A549 (cell line): ENCODE measurements around the gene ARHGAP27. TPM values are rescaled to one million over a fixed set of nuclear protein-coding genes. Genes with fewer than 3 reads are reported as not detected.

ENCODE experiments used
- ATAC-seq, 2 experiments: fragments of 200-7000 bp in 1 of 2; fragments of >200 bp in 1 of 2; cut with Nextera tagmentation in 1 of 2; cut with Tn5 transposase in 1 of 2; 3 replicates each; pipeline versions ENCODE4 v1.8.0 to v1.9.1; 2018 to 2020; ENCODE audit warnings: mild to moderate bottlenecking in 1 of 2, moderate library complexity in 1 of 2
- CTCF ChIA-PET: fragments of 300-600 bp; sonication (Branson Sonifier 250); formaldehyde crosslinking; extraction: SDS; loops from one replicate; lab custom pipeline; 2021; ENCODE audit warnings: antibody characterized with exemption, inconsistent platforms; lab: Yijun Ruan, JAX
- POLR2A ChIA-PET: fragments of 350-600 bp; formaldehyde crosslinking; extraction: SDS; loops from one replicate; lab custom pipeline; 2021; ENCODE audit warnings: antibody characterized with exemption, inconsistent platforms; lab: Yijun Ruan, JAX
- DNase-seq, 2 experiments: peaks; one replicate each; pipeline versions ENCODE4 v3.0.0 to v3.0.0-alpha.2; 2011 to 2016; ENCODE audit warnings: low read depth in 1 of 2, low spot score in 1 of 2
- FAIRE-seq: peaks from 2 replicates; lab custom pipeline; 2011; peaks lifted over from hg19 to GRCh38; lab: Jason Lieb, UNC
- H3K27ac ChIP-seq, 2 experiments: fragments of >200 bp; sonication (Bioruptor Twin); formaldehyde crosslinking; 3 replicates each; pipeline ENCODE4 v1.5.1; 2016 to 2017
- H3K4me1 ChIP-seq: fragments of >200 bp; sonication (Bioruptor Twin); formaldehyde crosslinking; 3 replicates; pipeline ENCODE4 v1.6.1; 2016
- H3K4me2 ChIP-seq: fragments of >200 bp; sonication (Bioruptor Twin); formaldehyde crosslinking; 3 replicates; pipeline ENCODE4 v1.6.1; 2016
- H3K4me3 ChIP-seq: fragments of >200 bp; sonication (Bioruptor Twin); formaldehyde crosslinking; 3 replicates; pipeline ENCODE4 v1.5.1; 2016
- H3K9me3 ChIP-seq: fragments of >200 bp; sonication (Bioruptor Twin); formaldehyde crosslinking; 3 replicates; pipeline ENCODE4 v1.6.1; 2016
- CBX8 ChIP-seq: fragments of 200-600 bp; sonication (generic); IDR thresholded peaks from 2 replicates; pipeline ENCODE4 v1.6.1; 2016
- CHD2 ChIP-seq: fragments of 150-350 bp; IDR thresholded peaks from 2 replicates; pipeline ENCODE4 v1.6.1; 2014; ENCODE audit warnings: low read length; ENCODE audit not compliant: partially characterized antibody
- CHD4 ChIP-seq: fragments of 200-600 bp; sonication (generic); IDR thresholded peaks from 2 replicates; pipeline ENCODE4 v1.6.1; 2016; ENCODE audit warnings: antibody characterized with exemption, mild to moderate bottlenecking, borderline replicate concordance
- EHF ChIP-seq: fragments of 250-450 bp; sonication (Bioruptor Pico); IDR thresholded peaks from 2 replicates; pipeline ENCODE4 v1.5.0; 2020; ENCODE audit warnings: mild to moderate bottlenecking
- ESRRA ChIP-seq: fragments of 150-350 bp; IDR thresholded peaks from 2 replicates; pipeline ENCODE4 v1.6.1; 2014; ENCODE audit warnings: mild to moderate bottlenecking, low read length, borderline replicate concordance
- FOSB ChIP-seq: fragments of 250-450 bp; sonication (Bioruptor Pico); IDR thresholded peaks from 2 replicates; pipeline ENCODE4 v1.5.0; 2020; ENCODE audit warnings: mild to moderate bottlenecking, moderate library complexity
- GATA3 ChIP-seq: IDR thresholded peaks from 2 replicates; pipeline ENCODE4 v1.6.1; 2012; ENCODE audit warnings: borderline replicate concordance
- HDAC2 ChIP-seq: fragments of 200-600 bp; sonication (generic); IDR thresholded peaks from 2 replicates; pipeline ENCODE4 v1.6.1; 2016
- HES2 ChIP-seq: fragments of >200 bp; sonication (Bioruptor Twin); formaldehyde crosslinking; IDR thresholded peaks from 2 replicates; pipeline ENCODE4 v1.6.1; 2016
- HOXB13 ChIP-seq: fragments of 250-450 bp; sonication (Bioruptor Pico); IDR thresholded peaks from 2 replicates; pipeline ENCODE4 v1.5.0; 2020; ENCODE audit warnings: low read depth, mild to moderate bottlenecking, moderate library complexity
- KDM1A ChIP-seq: fragments of 200-600 bp; sonication (generic); IDR thresholded peaks from 2 replicates; pipeline ENCODE4 v1.6.1; 2016; ENCODE audit warnings: low read depth, mild to moderate bottlenecking
- MAX ChIP-seq: IDR thresholded peaks from 2 replicates; pipeline ENCODE4 v1.6.1; 2012
- MAZ ChIP-seq: fragments of 150-350 bp; IDR thresholded peaks from 2 replicates; pipeline ENCODE4 v1.6.1; 2014; ENCODE audit warnings: antibody characterized with exemption, low read depth, low read length, borderline replicate concordance
- MYC ChIP-seq: IDR thresholded peaks from 2 replicates; pipeline ENCODE4 v1.6.1; 2012; ENCODE audit warnings: mild to moderate bottlenecking, inconsistent platforms, low read length, improper control_type of control experiment, borderline replicate concordance
- NPAS2 ChIP-seq: fragments of 250-450 bp; sonication (Bioruptor Pico); IDR thresholded peaks from 2 replicates; pipeline ENCODE4 v1.8.0; 2022; ENCODE audit warnings: mild to moderate bottlenecking, moderate library complexity, borderline replicate concordance
- PBX3 ChIP-seq: IDR thresholded peaks from 2 replicates; pipeline ENCODE4 v1.6.1; 2012
- POLR2AphosphoS2 ChIP-seq: conservative IDR thresholded peaks from 2 replicates; pipeline ENCODE4 v1.6.1; 2012; ENCODE audit warnings: low read length, improper control_type of control experiment, inconsistent platforms
- RAD21 ChIP-seq, 2 experiments: fragments of >200 bp in 1 of 2; sonication (Bioruptor Twin) in 1 of 2; formaldehyde crosslinking in 1 of 2; IDR thresholded peaks in 1 of 2; conservative IDR thresholded peaks in 1 of 2; 2 replicates in 1 of 2; 3 replicates in 1 of 2; pipeline ENCODE4 v1.6.1; 2012 to 2018; ENCODE audit warnings: inconsistent platforms in 1 of 2
- RARB ChIP-seq: fragments of 250-450 bp; sonication (Bioruptor Pico); IDR thresholded peaks from 2 replicates; pipeline ENCODE4 v1.8.0; 2021; ENCODE audit warnings: mild to moderate bottlenecking, moderate library complexity
- RCOR1 ChIP-seq: fragments of 150-350 bp; IDR thresholded peaks from 2 replicates; pipeline ENCODE4 v1.6.1; 2014; ENCODE audit warnings: antibody characterized with exemption, low read length, low read depth
- REST ChIP-seq: fragments of 200-600 bp; sonication (generic); IDR thresholded peaks from 2 replicates; pipeline ENCODE4 v1.6.1; 2016; ENCODE audit warnings: antibody characterized with exemption, mild to moderate bottlenecking, moderate library complexity
- RFX5 ChIP-seq: fragments of 450-650 bp; IDR thresholded peaks from 2 replicates; pipeline ENCODE4 v1.7.1; 2014; ENCODE audit warnings: antibody characterized with exemption, mild to moderate bottlenecking, moderate library complexity
- SMC3 ChIP-seq: fragments of >200 bp; sonication (Bioruptor Twin); formaldehyde crosslinking; IDR thresholded peaks from 3 replicates; pipeline ENCODE4 v1.6.1; 2018; ENCODE audit warnings: inconsistent platforms
- ZC3H11A ChIP-seq: fragments of 450-650 bp; IDR thresholded peaks from 2 replicates; pipeline ENCODE4 v1.6.1; 2014; ENCODE audit warnings: antibody characterized with exemption, mild to moderate bottlenecking
- ZFP36 ChIP-seq: fragments of 450-650 bp; IDR thresholded peaks from 2 replicates; pipeline ENCODE4 v1.6.1; 2014; ENCODE audit warnings: borderline replicate concordance; ENCODE audit not compliant: partially characterized antibody
- WGBS: methylation state at CpG from one replicate; pipeline ENCODE4 v1.1.6; 2017; ENCODE audit errors: missing lambda C conversion rate; 5-methylcytosine and 5-hydroxymethylcytosine counted together
- polyA plus RNA-seq, 4 experiments: library from polyadenylated mRNA; depleted of rRNA in 3 of 4; stranded (reverse); fragments of >200 nt; fragmentation: RNase III in 1 of 4; extraction: RNeasy Plus Mini Kit Qiagen cat#74134 plus additional on column Dnase treatment in 1 of 4; gene quantifications; 2 replicates in 3 of 4; 3 replicates in 1 of 4; pipeline ENCODE4 v1.2.3, GENCODE V29; 2011 to 2017

The ARHGAP27 gene
- polyA plus RNA-seq, 2 of the 4 experiments (the other 2 are of a cell fraction) = 10.0 to 16.4 TPM

- ATAC-seq = no peak
- no peak overlapping the region for H3K4me2 ChIP-seq
- no peak overlapping the region for H3K4me3 ChIP-seq
- ChIA-PET POLR2A (interaction anchor here (0.6 kb wide), 1 partner anchor 63 kb away, joined by 8 read pairs; no protein-coding TSS in a partner anchor), CTCF (interaction anchor here (0.9 to 25.8 kb wide), 7 partner anchors 11 to 164 kb away, joined by 3 to 1120 read pairs (median 37); partner anchors contain the start of genes MAP3K14 and SPATA32)
- H3K27ac ChIP-seq = peak overlapping the region; percentile 55 to 97
- no peak for TF ChIP-seq GATA3
- TF ChIP-seq CHD2 = no peak
- TF ChIP-seq RARB (CRISPR knock-in tag) = no peak
- no peak for TF ChIP-seq RFX5
- TF ChIP-seq NPAS2 (CRISPR knock-in tag) = no peak
- no peak for TF ChIP-seq KDM1A
- TF ChIP-seq PBX3 = no peak
- TF ChIP-seq MYC = no peak
- TF ChIP-seq HOXB13 = no peak
- TF ChIP-seq EHF (CRISPR knock-in tag) = no peak
- no peak for TF ChIP-seq CBX8
- no peak for TF ChIP-seq MAZ
- no peak for TF ChIP-seq FOSB (CRISPR knock-in tag)
- TF ChIP-seq RCOR1 = no peak
- TF ChIP-seq ESRRA = no peak
- TF ChIP-seq HES2 = no peak
- no peak for TF ChIP-seq ZC3H11A
- TF ChIP-seq POLR2AphosphoS2 = no peak
- DNase-seq = no peak
- peaks cover 58% of the 10 kb centered on the region for H3K4me1 ChIP-seq
- 76% methylated on average over 1 of the region's 1 CpG for WGBS
- FAIRE-seq = no peak
- no peaks in the 10 kb centered on the region for H3K9me3 ChIP-seq
Measured at GRCh38 chr17:45383003-45383402, 49.7 kb downstream of the ARHGAP27 start.

GRCh38 chr17:45382226-45382625 lies 50.4 kb downstream of the ARHGAP27 start:
- FAIRE-seq = peak; percentile 94
- Histone ChIP-seq H3K4me1 (peaks cover 62% of the 10 kb centered on the region), H3K9me3 (no peaks in the 10 kb centered on the region)
- TF ChIP-seq RAD21 (conservative IDR thresholded peaks at IDR 0.05 in 1 of 2, IDR thresholded peaks at IDR 0.05 in 1 of 2) (no peak), REST (no peak), SMC3 (no peak), MAZ (no peak), MAX (no peak), GATA3 (no peak), ZC3H11A (no peak), ZFP36 (no peak), EHF (CRISPR knock-in tag) (no peak), CHD4 (no peak), RARB (CRISPR knock-in tag) (no peak), ESRRA (no peak), KDM1A (no peak), HDAC2 (no peak)
- TF ChIP-seq, all 56 proteins: peak for 0
- ChIA-PET POLR2A (interaction anchor here (0.7 to 1.7 kb wide), 2 partner anchors 80 to 163 kb away, joined by 3 to 4 read pairs; no protein-coding TSS in a partner anchor), CTCF (interaction anchor here (0.9 to 25.8 kb wide), 14 partner anchors 9 to 248 kb away, joined by 3 to 1120 read pairs (median 7); partner anchors contain the start of genes ACBD4, MAP3K14 and SPATA32)
- no peak for ATAC-seq
- peak overlapping the region; percentile 3 to 97; a peak in 4 of 6 replicates for H3K27ac ChIP-seq
- DNase-seq = no peak
- 45% methylated on average over 3 of the region's 3 CpGs for WGBS
- H3K4me2 ChIP-seq = 0 out of 3 replicates have a peak overlapping the region, but pooled peaks have one; percentile 11
- H3K4me3 ChIP-seq = no peak overlapping the region
